A375 (cell line): Measurements from ENCODE around the gene ZFC3H1. TPM values are rescaled to one million over a fixed set of nuclear protein-coding genes. Genes with fewer than 3 reads are reported as not detected.

ENCODE experiments used
- small RNA-seq: library from RNA; depleted of rRNA; stranded (forward); fragments of <200 nt; gene quantifications from one replicate; pipeline ENCODE3, GENCODE V24; 2014
- total RNA-seq: library from RNA; depleted of rRNA; stranded (reverse); fragments of >200 nt; shearing (Covaris generic); gene quantifications from 2 replicates; pipeline ENCODE4 v1.2.3, GENCODE V29; 2014; rRNA removed

Gene ZFC3H1
- total RNA-seq, result 25.0 and 38.9 TPM in 2 replicates

GRCh38 chr12:71663561-71664410 lies at the start of gene ZFC3H1, which contains the start of gene THAP2:
Gene ZFC3H1, minus strand, starts transcription at chr12:71663848. Its CDS starts 238 bp downstream, at chr12:71663610.
Gene THAP2, plus strand, starts transcription at chr12:71664301. Its CDS starts 209 bp downstream, at chr12:71664510.

GRCh38 chr12:71685914-71686657 lies 22.4 kb upstream of the ZFC3H1 start, which contains the start of gene TMEM19:
Gene TMEM19, plus strand, starts transcription at chr12:71686082. Its CDS starts 599 bp downstream, at chr12:71686681.

Small RNAs within 50 kb of the gene (small RNA-seq; reads per million reads assigned to genes)
- not detected for gene RF00560

Other genes with a start within 250 kb of the ZFC3H1 start
- gene LGR5, start 224.1 kb downstream of the ZFC3H1 start, total RNA-seq, result not detected in 2 replicates
- gene THAP2, start 453 bp upstream of the ZFC3H1 start, total RNA-seq, result 1.2 TPM in 2 replicates
- 6.5 and 23.2 TPM in 2 replicates for gene TMEM19, start 22.2 kb upstream of the ZFC3H1 start, total RNA-seq
- gene RAB21, start 91.0 kb upstream of the ZFC3H1 start, total RNA-seq, result 23.7 and 46.8 TPM in 2 replicates
- 19.1 and 21.9 TPM in 2 replicates for gene TBC1D15, start 175.9 kb upstream of the ZFC3H1 start, total RNA-seq